Endodermal cell (in vitro differentiated cells): ENCODE measurements around the gene SERPINH1. TPM values are rescaled to one million over a fixed set of nuclear protein-coding genes. Genes with fewer than 3 reads are reported as not detected.

ENCODE experiments used
- DNase-seq: peaks from one replicate; pipeline ENCODE4 v3.0.0-alpha.2; 2017
- H3K27ac ChIP-seq: 2 replicates; pipeline ENCODE4 v1.5.1; 2013; ENCODE audit warnings: mild to moderate bottlenecking, low read depth, low read length, moderate library complexity
- H3K27me3 ChIP-seq: 2 replicates; pipeline ENCODE4 v1.6.1; 2013; ENCODE audit warnings: mild to moderate bottlenecking, low read length, moderate library complexity; ENCODE audit not compliant: insufficient read depth, control insufficient read depth, poor library complexity, severe bottlenecking
- H3K36me3 ChIP-seq: 2 replicates; pipeline ENCODE4 v1.7.0; 2013; ENCODE audit warnings: mild to moderate bottlenecking, low read length, moderate library complexity; ENCODE audit not compliant: control insufficient read depth, insufficient read depth
- H3K4me1 ChIP-seq: one replicate; pipeline ENCODE4 v1.7.0; 2013; ENCODE audit warnings: low read length; ENCODE audit not compliant: control insufficient read depth, insufficient read depth
- H3K4me3 ChIP-seq: 2 replicates; pipeline ENCODE4 v1.5.1; 2013; ENCODE audit warnings: mild to moderate bottlenecking, low read length, moderate library complexity
- H3K9ac ChIP-seq: 2 replicates; pipeline ENCODE4 v1.6.1; 2013; ENCODE audit warnings: mild to moderate bottlenecking, low read length, moderate library complexity; ENCODE audit not compliant: poor library complexity, severe bottlenecking; ENCODE audit errors: extremely low read depth
- H3K9me3 ChIP-seq: 2 replicates; pipeline ENCODE4 v1.6.1; 2013; ENCODE audit warnings: mild to moderate bottlenecking, low read length, moderate library complexity; ENCODE audit not compliant: control insufficient read depth
- H3K27ac Mint-ChIP-seq: 2 replicates; pipeline ENCODE4 v1.8.0; 2020; ENCODE audit warnings: mixed read lengths
- H3K27me3 Mint-ChIP-seq: 2 replicates; pipeline ENCODE4 v1.8.0; 2021; ENCODE audit warnings: mild to moderate bottlenecking, mixed read lengths; ENCODE audit not compliant: insufficient read depth
- H3K36me3 Mint-ChIP-seq: 2 replicates; pipeline ENCODE4 v1.8.0; 2020; ENCODE audit warnings: low read depth, mixed read lengths
- H3K4me1 Mint-ChIP-seq: 2 replicates; pipeline ENCODE4 v1.8.0; 2020; ENCODE audit warnings: mixed read lengths
- H3K4me3 Mint-ChIP-seq: 2 replicates; pipeline ENCODE4 v1.8.0; 2020; ENCODE audit warnings: mild to moderate bottlenecking, moderate library complexity, mixed read lengths
- H3K9me3 Mint-ChIP-seq: 2 replicates; pipeline ENCODE4 v1.8.0; 2020; ENCODE audit warnings: mild to moderate bottlenecking, mixed read lengths
- WGBS, 2 experiments: methylation state at CpG; one replicate each; pipeline versions ENCODE4 v1.1.5 to v1.1.7; 2013; ENCODE audit warnings: missing lambda C conversion rate in 2 of 2, mixed read lengths in 1 of 2; ENCODE audit not compliant: insufficient coverage in 1 of 2, insufficient read length in 1 of 2; 5-methylcytosine and 5-hydroxymethylcytosine counted together
- total RNA-seq, 2 donors: library from RNA; stranded (reverse); fragmentation: NEBNext Ultra II Directional in 1 of 2; extraction: Animal tissue kit (Norgen Biotek cat#: 25700) in 1 of 2; gene quantifications; 2 replicates in 1 of 2; 3 replicates in 1 of 2; pipeline ENCODE4 v1.2.1, GENCODE V29; 2021
- TF ChIP-seq, protein P1 (sequence below): fragments of 200-600 bp; sonication (generic); conservative IDR thresholded peaks from 2 replicates; pipeline ENCODE4 v1.5.0; 2021; ENCODE audit warnings: antibody characterized with exemption, mild to moderate bottlenecking

Gene SERPINH1
- total RNA-seq, 2 donors from 2014 or later: 414 to 454 TPM

DNA sequence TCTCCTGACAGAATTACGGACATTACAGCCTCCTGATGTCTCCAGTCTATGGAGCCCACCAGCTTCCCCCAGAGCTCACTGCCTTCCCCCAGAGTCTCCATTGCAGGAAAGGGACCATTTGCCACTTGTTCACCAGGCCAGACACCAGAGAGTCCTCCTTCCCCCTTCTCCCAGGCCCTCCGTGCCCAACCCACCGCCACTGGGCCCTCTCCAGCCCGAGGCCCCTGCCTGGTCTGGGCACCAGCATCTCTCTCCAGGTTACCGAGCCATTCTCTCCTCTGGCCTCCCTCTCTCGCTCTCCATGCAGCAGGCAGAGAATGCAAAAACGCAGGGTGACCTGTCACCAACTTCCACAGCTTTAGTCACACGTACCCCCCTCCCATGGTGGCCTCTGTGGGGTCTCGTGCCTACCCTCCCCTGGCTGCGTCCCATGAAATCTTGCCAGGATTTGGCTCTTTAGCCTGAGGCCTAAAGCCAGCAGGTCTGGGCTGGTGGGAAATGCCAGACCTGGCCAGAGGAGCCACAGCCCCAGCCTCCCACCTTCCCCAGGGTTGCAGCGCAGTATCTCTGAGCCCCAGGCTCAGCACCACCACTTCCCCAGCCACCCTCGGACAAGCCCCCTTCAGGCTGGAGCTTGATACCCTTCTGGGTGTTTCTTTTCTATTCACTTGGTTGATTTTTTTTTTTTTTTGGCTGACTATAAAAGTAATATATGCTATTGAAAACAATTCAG lies 6.8 kb upstream of the SERPINH1 start:
- peak overlapping the region; percentile 76 for H3K27ac Mint-ChIP-seq
- H3K4me1 Mint-ChIP-seq: peaks cover 49% of the 10 kb centered on the region
- H3K27me3 Mint-ChIP-seq: no peaks in the 10 kb centered on the region
- H3K4me3 Mint-ChIP-seq: no peak overlapping the region
- DNase-seq: peak; percentile 49
- no peaks in the 10 kb centered on the region for H3K9me3 ChIP-seq
- WGBS, 2 experiments: 87 to 91% methylated on average over 8 to 12 of the region's 12 CpGs
- no peak overlapping the region for H3K9ac ChIP-seq
- peak overlapping the region; percentile 13 for H3K27ac ChIP-seq
- no peak overlapping the region for H3K4me3 ChIP-seq
- TF ChIP-seq, protein P1, sequence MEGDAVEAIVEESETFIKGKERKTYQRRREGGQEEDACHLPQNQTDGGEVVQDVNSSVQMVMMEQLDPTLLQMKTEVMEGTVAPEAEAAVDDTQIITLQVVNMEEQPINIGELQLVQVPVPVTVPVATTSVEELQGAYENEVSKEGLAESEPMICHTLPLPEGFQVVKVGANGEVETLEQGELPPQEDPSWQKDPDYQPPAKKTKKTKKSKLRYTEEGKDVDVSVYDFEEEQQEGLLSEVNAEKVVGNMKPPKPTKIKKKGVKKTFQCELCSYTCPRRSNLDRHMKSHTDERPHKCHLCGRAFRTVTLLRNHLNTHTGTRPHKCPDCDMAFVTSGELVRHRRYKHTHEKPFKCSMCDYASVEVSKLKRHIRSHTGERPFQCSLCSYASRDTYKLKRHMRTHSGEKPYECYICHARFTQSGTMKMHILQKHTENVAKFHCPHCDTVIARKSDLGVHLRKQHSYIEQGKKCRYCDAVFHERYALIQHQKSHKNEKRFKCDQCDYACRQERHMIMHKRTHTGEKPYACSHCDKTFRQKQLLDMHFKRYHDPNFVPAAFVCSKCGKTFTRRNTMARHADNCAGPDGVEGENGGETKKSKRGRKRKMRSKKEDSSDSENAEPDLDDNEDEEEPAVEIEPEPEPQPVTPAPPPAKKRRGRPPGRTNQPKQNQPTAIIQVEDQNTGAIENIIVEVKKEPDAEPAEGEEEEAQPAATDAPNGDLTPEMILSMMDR: no peak
- H3K9me3 Mint-ChIP-seq: no peaks in the 10 kb centered on the region
- no peaks in the 10 kb centered on the region for H3K36me3 Mint-ChIP-seq
- H3K4me1 ChIP-seq: peaks cover 40% of the 10 kb centered on the region
- no peaks in the 10 kb centered on the region for H3K27me3 ChIP-seq
- H3K36me3 ChIP-seq: no peaks in the 10 kb centered on the region

DNA sequence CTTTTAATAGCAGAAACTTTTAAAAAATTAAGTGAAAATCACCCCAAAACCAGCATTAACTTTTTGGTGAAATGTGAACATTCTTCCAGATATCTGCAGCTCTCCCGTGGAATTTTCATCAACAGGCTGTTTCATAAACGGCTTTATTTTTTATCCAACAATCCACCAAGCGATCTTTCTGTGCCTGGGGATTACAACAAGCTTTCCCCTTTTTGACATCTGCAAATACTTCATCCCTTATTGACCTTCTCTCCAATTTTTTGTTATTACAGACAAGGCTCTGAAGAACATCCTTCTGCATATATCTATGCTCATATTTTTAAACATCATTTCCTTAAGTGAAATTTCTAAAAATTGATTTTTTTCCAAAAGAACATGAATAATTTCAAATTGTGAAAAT lies 5.8 kb upstream of the SERPINH1 start:
- Mint-ChIP-seq H3K27ac (no peak overlapping the region), H3K36me3 (no peaks in the 10 kb centered on the region), H3K4me1 (peaks cover 60% of the 10 kb centered on the region), H3K4me3 (no peak overlapping the region), H3K9me3 (no peaks in the 10 kb centered on the region), H3K27me3 (no peaks in the 10 kb centered on the region)
- Histone ChIP-seq H3K4me3 (no peak overlapping the region), H3K27ac (no peak overlapping the region), H3K36me3 (no peaks in the 10 kb centered on the region), H3K4me1 (peaks cover 49% of the 10 kb centered on the region), H3K9me3 (no peaks in the 10 kb centered on the region), H3K9ac (no peak overlapping the region), H3K27me3 (no peaks in the 10 kb centered on the region)
- WGBS, 2 experiments: 89 to 98% methylated on average over 3 of the region's 3 CpGs
- no peak for DNase-seq
- TF ChIP-seq, protein P1: no peak

DNA sequence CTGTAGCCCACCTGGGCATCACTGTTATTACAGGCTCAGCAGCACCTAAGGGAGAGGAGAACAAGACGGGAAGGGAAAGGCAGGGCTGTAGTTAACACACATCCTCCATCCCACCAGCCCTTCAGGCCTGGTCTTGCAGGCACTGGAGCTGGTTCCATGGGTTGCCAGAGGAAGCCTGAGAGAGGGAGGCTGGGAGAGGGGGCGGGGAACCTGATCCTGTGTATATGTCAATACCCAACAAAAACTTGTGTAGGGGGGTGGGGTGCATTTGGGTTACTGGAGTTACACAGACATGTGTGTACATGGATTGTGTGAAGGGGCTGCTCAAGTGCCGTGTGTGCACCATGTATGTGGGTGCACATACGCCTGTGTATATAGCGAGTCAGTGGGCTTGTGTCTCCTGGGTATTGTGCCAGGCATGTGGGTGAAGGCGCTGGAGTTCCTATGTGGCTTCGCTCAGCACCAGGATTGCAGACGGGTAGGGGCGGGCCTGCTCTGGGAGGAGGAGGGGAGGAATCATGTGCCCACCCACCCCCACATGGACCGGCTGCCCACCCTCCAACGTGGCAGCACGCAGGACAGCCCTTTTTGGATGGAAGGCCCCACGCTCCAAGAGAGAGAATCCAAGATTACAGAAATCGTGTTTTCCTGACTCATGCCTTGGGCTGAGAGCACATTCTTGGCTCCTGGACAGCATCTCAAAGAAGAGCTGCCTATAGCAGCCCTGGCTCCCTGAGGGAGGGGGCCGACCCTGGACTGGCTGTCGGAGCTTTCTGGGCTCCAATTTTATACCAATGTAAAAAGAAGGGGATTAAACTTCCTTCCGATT lies 4.2 kb upstream of the SERPINH1 start:
- Histone ChIP-seq H3K9me3 (no peaks in the 10 kb centered on the region), H3K9ac (no peak overlapping the region), H3K27ac (no peak overlapping the region), H3K27me3 (no peaks in the 10 kb centered on the region), H3K4me1 (peaks cover 44% of the 10 kb centered on the region), H3K4me3 (no peak overlapping the region), H3K36me3 (no peaks in the 10 kb centered on the region)
- no peaks in the 10 kb centered on the region for H3K27me3 Mint-ChIP-seq
- no peak overlapping the region for H3K4me3 Mint-ChIP-seq
- H3K27ac Mint-ChIP-seq: no peak overlapping the region
- no peaks in the 10 kb centered on the region for H3K36me3 Mint-ChIP-seq
- H3K9me3 Mint-ChIP-seq: no peaks in the 10 kb centered on the region
- H3K4me1 Mint-ChIP-seq: peaks cover 62% of the 10 kb centered on the region
- TF ChIP-seq, protein P1: no peak
- 88 to 93% methylated on average over 8 to 16 of the region's 17 CpGs for WGBS, 2 experiments
- DNase-seq: peak; percentile 63
